Trophoblast cell (in vitro differentiated cells and primary cell): ENCODE measurements around the gene ZNF683.

Source experiments
- DNase-seq, 2 donors: peaks; one replicate each; pipeline ENCODE4 v3.0.0-alpha.2; 2016
- H2AFZ ChIP-seq: 2 replicates; pipeline ENCODE4 v1.6.1; 2013; ENCODE audit warnings: low read length, moderate library complexity, mild to moderate bottlenecking; ENCODE audit not compliant: insufficient read depth, poor library complexity
- H2AK5ac ChIP-seq: 2 replicates; pipeline ENCODE4 v1.6.1; 2013; ENCODE audit warnings: mild to moderate bottlenecking, low read length
- H2BK120ac ChIP-seq: 2 replicates; pipeline ENCODE4 v1.6.1; 2013; ENCODE audit warnings: low read length, mild to moderate bottlenecking, moderate library complexity; ENCODE audit not compliant: insufficient read depth, poor library complexity
- H2BK12ac ChIP-seq: 2 replicates; pipeline ENCODE4 v1.6.1; 2013; ENCODE audit warnings: mild to moderate bottlenecking, low read length, moderate library complexity
- H2BK5ac ChIP-seq: 2 replicates; pipeline ENCODE4 v1.6.1; 2013; ENCODE audit warnings: low read length, low read depth, moderate library complexity, mild to moderate bottlenecking; ENCODE audit not compliant: poor library complexity
- H3K14ac ChIP-seq: 2 replicates; pipeline ENCODE4 v1.6.1; 2013; ENCODE audit warnings: mild to moderate bottlenecking, low read length
- H3K18ac ChIP-seq: 2 replicates; pipeline ENCODE4 v1.6.1; 2013; ENCODE audit warnings: mild to moderate bottlenecking, low read length
- H3K23ac ChIP-seq: 2 replicates; pipeline ENCODE4 v1.6.1; 2013; ENCODE audit warnings: low read length
- H3K27ac ChIP-seq: 2 replicates; pipeline ENCODE4 v1.5.1; 2013; ENCODE audit warnings: low read depth, mild to moderate bottlenecking, inconsistent platforms, low read length, moderate library complexity
- H3K27me3 ChIP-seq: 2 replicates; pipeline ENCODE4 v1.6.1; 2013; ENCODE audit warnings: inconsistent platforms, mild to moderate bottlenecking, low read length, moderate library complexity; ENCODE audit not compliant: insufficient read depth
- H3K36me3 ChIP-seq, 2 experiments: 1 replicate in 1 of 2; 2 replicates in 1 of 2; pipeline ENCODE4 v1.6.1; 2013; ENCODE audit warnings: low read length in 2 of 2, mild to moderate bottlenecking in 2 of 2, moderate library complexity in 1 of 2; ENCODE audit not compliant: insufficient read depth in 2 of 2, control insufficient read depth in 1 of 2
- H3K4ac ChIP-seq: 2 replicates; pipeline ENCODE4 v1.6.1; 2013; ENCODE audit warnings: low read depth, mild to moderate bottlenecking, low read length, moderate library complexity
- H3K4me1 ChIP-seq, 2 experiments: 1 replicate in 1 of 2; 2 replicates in 1 of 2; pipeline ENCODE4 v1.6.1; 2013; ENCODE audit warnings: low read length in 2 of 2, mild to moderate bottlenecking in 2 of 2, moderate library complexity in 1 of 2; ENCODE audit not compliant: insufficient read depth in 2 of 2, control insufficient read depth in 1 of 2
- H3K4me2 ChIP-seq: 2 replicates; pipeline ENCODE4 v1.6.1; 2013; ENCODE audit warnings: inconsistent platforms, mild to moderate bottlenecking, low read length, moderate library complexity
- H3K4me3 ChIP-seq: 2 replicates; pipeline ENCODE4 v1.5.1; 2013; ENCODE audit warnings: mild to moderate bottlenecking, low read depth, low read length, inconsistent platforms
- H3K79me1 ChIP-seq: one replicate; pipeline ENCODE4 v1.6.1; 2013; ENCODE audit warnings: low read length
- H3K79me2 ChIP-seq: 2 replicates; pipeline ENCODE4 v1.6.1; 2013; ENCODE audit warnings: low read length, mild to moderate bottlenecking; ENCODE audit not compliant: control insufficient read depth, insufficient read depth, poor library complexity
- H3K9ac ChIP-seq: 2 replicates; pipeline ENCODE4 v1.6.1; 2013; ENCODE audit warnings: mild to moderate bottlenecking, low read length
- H3K9me3 ChIP-seq: 2 replicates; pipeline ENCODE4 v1.6.1; 2013; ENCODE audit warnings: low read depth, mild to moderate bottlenecking, control low read depth, inconsistent platforms, low read length; ENCODE audit not compliant: insufficient read depth
- H4K12ac ChIP-seq: 2 replicates; pipeline ENCODE4 v1.6.1; 2013; ENCODE audit warnings: low read depth, mild to moderate bottlenecking, low read length, moderate library complexity
- H4K8ac ChIP-seq: 2 replicates; pipeline ENCODE4 v1.6.1; 2013; ENCODE audit warnings: low read depth, mild to moderate bottlenecking, low read length, moderate library complexity
- H4K91ac ChIP-seq: one replicate; pipeline ENCODE4 v1.6.1; 2013; ENCODE audit warnings: low read depth, mild to moderate bottlenecking, low read length, moderate library complexity
- WGBS: extraction: QIAGEN DNeasy Blood & Tissue Kit; methylation state at CpG from one replicate; pipeline ENCODE4 v1.1.7; 2013; ENCODE audit warnings: missing lambda C conversion rate; ENCODE audit not compliant: insufficient read length, insufficient coverage; ENCODE audit errors: extremely low coverage; 5-methylcytosine and 5-hydroxymethylcytosine counted together

Gene ZNF683

GRCh38 chr1:26391450-26391849 is 18.9 kb upstream of the ZNF683 start:
- Histone ChIP-seq H3K9me3 (no peaks in the 10 kb centered on the region), H3K27ac (no peak overlapping the region), H2AFZ (no peak overlapping the region), H3K36me3 (no peaks in the 10 kb centered on the region), H2BK12ac (no peak overlapping the region), H3K18ac (no peak overlapping the region), H4K91ac (no peak overlapping the region), H2BK120ac (no peak overlapping the region), H3K4me3 (no peak overlapping the region), H2BK5ac (no peak overlapping the region), H3K9ac (no peak overlapping the region), H3K27me3 (no peaks in the 10 kb centered on the region), H3K79me2 (no peaks in the 10 kb centered on the region), H3K4me2 (no peak overlapping the region), H4K12ac (no peak overlapping the region), H3K4ac (no peak overlapping the region), H3K4me1 (no peaks in the 10 kb centered on the region), H4K8ac (no peak overlapping the region), H3K14ac (no peak overlapping the region), H3K79me1 (no peaks in the 10 kb centered on the region), H3K23ac (no peak overlapping the region), H2AK5ac (no peak overlapping the region)
- no CpG with 5 or more reads among the region's 3 CpGs for whole genome bisulfite sequencing
- peak in 1 of 2 donors; percentile 57 for DNase-seq

GRCh38 chr1:26389604-26390247 is 17.2 kb upstream of the ZNF683 start:
- no peak overlapping the region for H3K23ac ChIP-seq
- no peak overlapping the region for H4K12ac ChIP-seq
- H4K8ac ChIP-seq = no peak overlapping the region
- no peak overlapping the region for H2BK120ac ChIP-seq
- H3K79me2 ChIP-seq = no peaks in the 10 kb centered on the region
- H3K4me2 ChIP-seq = no peak overlapping the region
- H3K9ac ChIP-seq = no peak overlapping the region
- H3K79me1 ChIP-seq = no peaks in the 10 kb centered on the region
- no peak overlapping the region for H3K4me3 ChIP-seq
- DNase-seq = peak in 1 of 2 donors; percentile 26
- H3K4ac ChIP-seq = no peak overlapping the region
- no peak overlapping the region for H4K91ac ChIP-seq
- no CpG with 5 or more reads among the region's 4 CpGs for WGBS
- no peaks in the 10 kb centered on the region for H3K36me3 ChIP-seq
- no peak overlapping the region for H2BK12ac ChIP-seq
- H3K18ac ChIP-seq = no peak overlapping the region
- no peak overlapping the region for H2BK5ac ChIP-seq
- H3K27me3 ChIP-seq = no peaks in the 10 kb centered on the region
- H2AFZ ChIP-seq = no peak overlapping the region
- no peak overlapping the region for H2AK5ac ChIP-seq
- no peak overlapping the region for H3K14ac ChIP-seq
- H3K4me1 ChIP-seq = no peaks in the 10 kb centered on the region
- H3K27ac ChIP-seq = no peak overlapping the region
- no peaks in the 10 kb centered on the region for H3K9me3 ChIP-seq

- Histone ChIP-seq H4K8ac (no peak overlapping the region), H3K23ac (no peak overlapping the region), H2BK5ac (no peak overlapping the region), H3K4ac (no peak overlapping the region), H3K4me2 (no peak overlapping the region), H3K9me3 (no peaks in the 10 kb centered on the region), H3K9ac (no peak overlapping the region), H3K27me3 (no peaks in the 10 kb centered on the region), H3K79me2 (no peaks in the 10 kb centered on the region), H3K36me3 (no peaks in the 10 kb centered on the region), H2AFZ (no peak overlapping the region), H3K27ac (no peak overlapping the region), H2BK120ac (no peak overlapping the region), H4K12ac (no peak overlapping the region), H3K18ac (no peak overlapping the region), H3K79me1 (no peaks in the 10 kb centered on the region), H3K4me3 (no peak overlapping the region), H3K14ac (no peak overlapping the region), H3K4me1 (no peaks in the 10 kb centered on the region), H2AK5ac (no peak overlapping the region), H4K91ac (no peak overlapping the region), H2BK12ac (no peak overlapping the region)
- DNase-seq = peak; percentile 84 to 93
- no CpG with 5 or more reads among the region's 7 CpGs for WGBS
Measured at GRCh38 chr1:26388791-26389445, 16.4 kb upstream of the ZNF683 start.

- Histone ChIP-seq H3K4ac (no peak overlapping the region), H2BK120ac (no peak overlapping the region), H4K91ac (no peak overlapping the region), H3K18ac (no peak overlapping the region), H3K27me3 (no peaks in the 10 kb centered on the region), H3K79me2 (no peaks in the 10 kb centered on the region), H4K8ac (no peak overlapping the region), H2AFZ (no peak overlapping the region), H3K9ac (no peak overlapping the region), H3K14ac (no peak overlapping the region), H3K4me3 (no peak overlapping the region), H3K36me3 (no peaks in the 10 kb centered on the region), H3K4me1 (no peaks in the 10 kb centered on the region), H2BK5ac (no peak overlapping the region), H3K79me1 (no peaks in the 10 kb centered on the region), H3K27ac (no peak overlapping the region), H3K23ac (no peak overlapping the region), H3K4me2 (no peak overlapping the region), H2AK5ac (no peak overlapping the region), H2BK12ac (no peak overlapping the region), H3K9me3 (no peaks in the 10 kb centered on the region), H4K12ac (no peak overlapping the region)
- no CpG with 5 or more reads among the region's 7 CpGs for WGBS
- peak; percentile 84 to 95 for DNase-seq
Measured at GRCh38 chr1:26387447-26387846, 14.9 kb upstream of the ZNF683 start.
